Occipital lobe (tissue), 2 donors: ENCODE results near the gene CLIC4. TPM values are rescaled to one million over a fixed set of nuclear protein-coding genes. Genes with fewer than 3 reads are reported as not detected.
"Not testable (repeated sequence)": the region's sequence is repeated elsewhere in the genome, so short reads cannot be mapped to it uniquely, and the experiment has no call there.

Experiments used
- DNase-seq: peaks from one replicate; lab custom pipeline; 2025; lab: John Stamatoyannopoulos, UW
- total RNA-seq: library from RNA; depleted of rRNA; stranded (reverse); fragments of >200 nt; gene quantifications from one replicate; pipeline ENCODE4 v1.2.3, GENCODE V29; 2014

Gene CLIC4
- total RNA-seq, 1 donor from 2014 or later: 96.7 TPM

GRCh38 chr1:24745711-24746413, 615 bp downstream of the CLIC4 start:
- DNase-seq: no peak

DNA sequence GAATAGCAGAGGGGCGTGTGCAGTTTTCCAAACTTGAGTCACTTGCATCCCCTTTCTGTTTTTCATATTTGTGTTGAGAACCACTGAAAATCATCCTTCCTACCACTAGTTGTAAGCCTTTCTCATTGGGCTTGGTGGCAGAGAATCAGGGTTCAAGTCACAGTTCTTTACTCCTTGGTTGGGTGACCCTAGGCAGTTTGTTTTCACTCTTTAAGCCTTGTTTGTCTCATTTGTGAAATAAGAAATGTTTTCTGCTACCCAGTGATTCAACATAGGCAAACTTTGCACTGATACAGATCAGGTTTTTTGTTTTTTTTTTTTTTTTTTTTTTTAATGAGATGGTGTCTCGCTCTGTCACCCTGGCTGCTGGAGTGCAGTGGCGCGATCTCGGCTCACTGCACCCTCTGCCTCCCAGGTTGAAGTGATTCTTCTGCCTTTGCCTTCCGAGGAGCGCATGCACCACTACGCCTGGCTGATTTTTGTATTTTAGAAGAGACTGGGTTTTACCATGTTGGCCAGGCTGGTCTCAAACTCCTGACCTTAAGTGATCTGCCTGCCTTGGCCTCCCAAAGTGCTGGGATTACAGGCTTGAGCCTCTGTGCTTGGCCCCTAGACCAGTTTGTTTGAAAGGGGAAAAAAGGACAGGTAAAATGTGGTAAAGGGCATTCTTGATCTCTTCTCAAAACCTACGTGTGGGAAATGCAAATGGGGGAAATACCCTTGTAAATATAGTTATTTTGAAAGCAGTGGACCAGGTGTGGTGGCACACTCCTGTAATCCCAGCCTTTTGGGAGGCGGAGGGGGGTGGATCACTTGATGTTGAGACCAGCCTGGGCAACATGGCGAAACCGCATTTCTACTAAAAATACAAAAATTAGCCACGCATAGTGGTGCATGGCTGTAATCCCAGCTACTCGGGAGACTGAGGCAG, 3.2 kb downstream of the CLIC4 start:
- DNase-seq: no peak

DNA sequence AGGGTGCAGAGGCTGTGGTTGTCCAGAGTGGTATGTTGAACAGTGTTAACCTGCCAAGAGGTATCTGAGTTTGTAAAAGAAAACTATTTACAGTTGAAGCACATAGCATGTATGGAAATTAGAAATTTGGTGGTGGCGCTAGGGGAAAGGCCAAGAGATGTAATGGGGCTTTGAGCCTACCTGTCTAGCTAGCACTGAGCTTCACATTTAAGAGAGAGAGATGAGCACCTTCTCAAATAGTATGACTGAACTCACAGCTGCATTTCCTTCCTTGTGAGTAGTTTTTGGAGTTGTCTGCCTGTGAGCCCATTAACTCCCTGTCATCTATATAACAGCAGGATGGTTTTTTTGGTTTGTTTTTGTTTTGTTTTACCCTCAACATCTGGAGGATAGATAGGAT, 4.0 kb downstream of the CLIC4 start:
- no peak for DNase-seq

- no peak for DNase-seq
These were observed 4.6 kb downstream of the CLIC4 start for GRCh38 chr1:24749886-24750285.

DNA sequence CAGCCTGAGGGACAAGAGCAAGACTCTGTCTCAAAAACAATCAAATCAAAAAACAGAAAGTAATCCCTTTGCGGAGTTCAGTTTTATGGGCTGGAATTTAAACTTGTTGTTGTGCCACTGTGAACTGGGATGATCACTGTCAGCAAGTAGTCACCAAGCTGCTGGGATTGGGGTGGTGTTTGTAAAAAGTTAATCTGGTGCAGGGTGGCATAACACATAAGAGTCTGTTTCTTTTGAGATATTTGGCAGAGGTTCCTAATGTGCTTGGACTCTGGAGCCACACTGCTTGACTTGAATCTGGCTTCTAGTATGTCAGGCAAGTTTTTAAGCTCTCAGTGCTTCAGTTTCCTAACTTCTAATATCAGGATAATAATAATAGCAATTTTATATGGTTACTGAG, 6.6 kb downstream of the CLIC4 start:
- no peak for DNase-seq

GRCh38 chr1:24752305-24752704, 7.1 kb downstream of the CLIC4 start:
- no peak for DNase-seq

- DNase-seq: no peak
These were observed 9.0 kb downstream of the CLIC4 start for GRCh38 chr1:24754229-24754628.

GRCh38 chr1:24755323-24755722, 10.1 kb downstream of the CLIC4 start:
- DNase-seq: not testable (repeated sequence)

GRCh38 chr1:24756395-24756794, 11.1 kb downstream of the CLIC4 start:
- DNase-seq: no peak

- no peak for DNase-seq
These were observed 14.2 kb downstream of the CLIC4 start for GRCh38 chr1:24759492-24759891.

GRCh38 chr1:24761582-24761981, 16.3 kb downstream of the CLIC4 start:
- no peak for DNase-seq

- DNase-seq: no peak
These were observed 17.0 kb downstream of the CLIC4 start for GRCh38 chr1:24762133-24762676.

DNA sequence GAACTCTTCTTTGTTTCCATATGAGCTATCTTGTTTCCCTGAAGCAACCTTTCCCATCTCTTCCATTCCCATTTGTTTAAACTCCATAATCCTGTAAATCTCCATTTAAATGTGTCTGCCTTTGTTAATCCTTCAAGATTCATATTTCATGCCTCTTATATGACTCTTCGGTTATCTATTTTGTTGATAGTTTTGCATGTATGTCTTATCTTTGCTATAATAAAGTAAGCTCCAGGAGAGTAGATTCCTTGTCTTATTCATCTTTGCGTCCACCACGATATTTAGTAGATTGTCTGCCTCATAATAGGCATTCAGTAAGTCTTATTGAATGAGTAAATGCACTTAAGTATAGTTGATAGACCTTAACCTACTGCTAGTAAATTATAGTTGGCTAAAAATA, 18.4 kb downstream of the CLIC4 start:
- DNase-seq: no peak

DNA sequence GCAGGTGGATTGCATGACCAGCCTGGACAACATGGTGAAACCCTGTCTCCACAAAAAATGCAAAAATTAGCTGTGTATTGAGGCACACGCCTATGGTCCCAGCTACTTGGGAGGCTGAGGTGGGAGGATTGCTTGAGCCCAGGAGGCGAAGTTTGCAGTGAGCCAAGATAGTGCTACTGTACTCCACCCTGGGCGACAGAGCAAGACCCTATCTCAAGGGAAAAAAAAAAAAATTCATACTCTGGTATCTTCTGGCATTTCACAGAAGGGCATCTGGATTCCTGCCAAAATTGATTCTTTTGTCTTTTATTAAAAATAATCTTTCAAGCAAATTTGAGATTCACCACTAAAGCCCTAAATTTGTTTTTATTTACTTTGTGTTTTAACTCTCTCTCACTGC, 19.2 kb downstream of the CLIC4 start:
- no peak for DNase-seq

DNA sequence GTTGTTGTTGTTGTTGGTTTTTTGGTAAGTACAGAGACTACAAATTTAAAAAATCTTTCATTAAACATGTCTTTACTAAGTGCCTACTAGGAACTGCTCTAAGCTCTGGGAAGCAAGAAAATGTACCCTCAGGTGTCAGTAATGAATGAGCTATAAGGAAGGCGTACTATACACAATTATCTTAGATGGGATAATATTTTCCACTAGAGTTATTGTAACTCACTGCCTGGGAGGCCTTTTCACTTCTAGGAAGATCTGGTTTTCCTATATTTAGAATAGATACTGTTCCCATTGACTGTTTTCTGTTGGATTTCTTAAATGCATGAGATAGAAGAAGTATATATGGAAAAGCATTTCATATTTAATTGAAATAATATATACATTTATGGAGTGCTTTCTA, 19.6 kb downstream of the CLIC4 start:
- no peak for DNase-seq

DNA sequence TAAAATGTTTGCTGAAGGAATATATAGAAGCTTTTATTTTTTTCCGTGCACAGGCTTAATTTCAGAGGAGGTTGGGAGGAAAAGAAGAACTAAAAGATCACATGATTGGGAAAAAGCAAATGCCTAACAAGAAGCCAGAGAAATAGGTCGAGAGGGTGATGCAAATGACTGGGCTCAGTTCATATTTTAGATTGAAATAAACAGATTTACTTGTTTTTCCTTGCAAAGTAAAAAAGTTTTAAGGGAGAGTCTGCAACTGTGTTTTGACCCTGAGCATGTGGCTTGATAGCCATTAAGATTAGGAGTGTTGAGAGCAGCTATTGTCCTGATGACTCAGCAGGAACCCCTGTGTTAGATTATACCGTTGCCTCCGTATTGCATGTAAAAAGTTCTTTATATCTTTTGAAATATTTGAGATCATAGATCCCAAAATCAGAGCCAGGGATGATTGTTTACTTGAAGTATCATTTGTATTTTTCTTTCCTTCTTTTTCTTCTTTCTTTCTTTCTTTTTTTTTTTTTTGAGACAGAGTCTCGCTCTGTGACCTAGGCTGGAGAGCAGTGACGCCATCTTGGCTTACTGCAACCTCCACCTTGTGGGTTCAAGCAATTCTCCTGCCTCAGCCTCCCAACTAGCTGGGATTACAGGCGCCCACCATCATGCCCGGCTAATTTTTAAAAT, 20.2 kb downstream of the CLIC4 start:
- DNase-seq: no peak

- DNase-seq: no peak
These were observed 22.1 kb downstream of the CLIC4 start for GRCh38 chr1:24767351-24767750.

DNA sequence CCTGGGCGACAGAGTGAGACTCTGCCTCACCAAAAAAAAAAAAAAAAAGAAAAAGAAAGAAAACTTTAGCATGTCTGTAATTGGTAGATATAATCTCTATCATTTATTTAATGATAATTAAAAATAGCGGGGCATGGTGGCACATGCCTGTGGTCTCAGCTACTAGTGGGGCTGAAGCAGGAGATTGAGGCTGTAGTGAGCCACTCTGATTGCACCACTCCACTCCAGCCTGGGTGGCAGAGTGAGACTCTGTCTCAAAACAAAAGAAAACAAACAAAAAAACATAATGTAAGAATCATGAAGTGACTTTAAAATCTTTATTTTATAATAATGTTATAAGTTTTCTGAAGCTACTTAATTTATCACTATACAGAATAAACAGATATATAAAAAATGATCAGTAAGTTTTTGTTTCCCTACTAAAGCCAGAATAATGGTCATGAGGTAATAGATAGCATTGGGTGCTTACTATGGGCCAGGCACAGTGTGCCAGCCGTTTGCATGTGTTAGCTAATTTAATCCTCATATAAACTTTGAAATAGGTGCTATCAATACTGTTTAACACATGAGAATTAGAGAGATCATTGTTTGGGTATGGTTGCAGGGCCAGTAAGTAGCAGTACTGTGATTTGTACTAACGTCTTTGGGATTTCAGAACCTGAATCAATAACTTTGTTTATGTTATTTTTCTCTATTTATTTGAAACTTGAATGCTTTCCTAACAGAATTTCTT, 23.8 kb downstream of the CLIC4 start:
- no peak for DNase-seq

- DNase-seq: no peak
These were observed 24.7 kb downstream of the CLIC4 start for GRCh38 chr1:24769656-24770651.

GRCh38 chr1:24770881-24771280, 25.6 kb downstream of the CLIC4 start:
- no peak for DNase-seq
